Trophoblast cell (in vitro differentiated cells and primary cell): Measurements from ENCODE around the gene U2AF1.
"Not testable (repeated sequence)": the region's sequence is repeated elsewhere in the genome, so short reads cannot be mapped to it uniquely, and the experiment has no call there.

Source experiments
- DNase-seq, 2 donors: peaks; one replicate each; pipeline ENCODE4 v3.0.0-alpha.2; 2016
- H2AFZ ChIP-seq: 2 replicates; pipeline ENCODE4 v1.6.1; 2013; ENCODE audit warnings: low read length, moderate library complexity, mild to moderate bottlenecking; ENCODE audit not compliant: insufficient read depth, poor library complexity
- H2AK5ac ChIP-seq: 2 replicates; pipeline ENCODE4 v1.6.1; 2013; ENCODE audit warnings: mild to moderate bottlenecking, low read length
- H2BK120ac ChIP-seq: 2 replicates; pipeline ENCODE4 v1.6.1; 2013; ENCODE audit warnings: low read length, mild to moderate bottlenecking, moderate library complexity; ENCODE audit not compliant: insufficient read depth, poor library complexity
- H2BK12ac ChIP-seq: 2 replicates; pipeline ENCODE4 v1.6.1; 2013; ENCODE audit warnings: mild to moderate bottlenecking, low read length, moderate library complexity
- H2BK5ac ChIP-seq: 2 replicates; pipeline ENCODE4 v1.6.1; 2013; ENCODE audit warnings: low read length, low read depth, moderate library complexity, mild to moderate bottlenecking; ENCODE audit not compliant: poor library complexity
- H3K14ac ChIP-seq: 2 replicates; pipeline ENCODE4 v1.6.1; 2013; ENCODE audit warnings: mild to moderate bottlenecking, low read length
- H3K18ac ChIP-seq: 2 replicates; pipeline ENCODE4 v1.6.1; 2013; ENCODE audit warnings: mild to moderate bottlenecking, low read length
- H3K23ac ChIP-seq: 2 replicates; pipeline ENCODE4 v1.6.1; 2013; ENCODE audit warnings: low read length
- H3K27ac ChIP-seq: 2 replicates; pipeline ENCODE4 v1.5.1; 2013; ENCODE audit warnings: low read depth, mild to moderate bottlenecking, inconsistent platforms, low read length, moderate library complexity
- H3K27me3 ChIP-seq: 2 replicates; pipeline ENCODE4 v1.6.1; 2013; ENCODE audit warnings: inconsistent platforms, mild to moderate bottlenecking, low read length, moderate library complexity; ENCODE audit not compliant: insufficient read depth
- H3K36me3 ChIP-seq, 2 experiments: 1 replicate in 1 of 2; 2 replicates in 1 of 2; pipeline ENCODE4 v1.6.1; 2013; ENCODE audit warnings: low read length in 2 of 2, mild to moderate bottlenecking in 2 of 2, moderate library complexity in 1 of 2; ENCODE audit not compliant: insufficient read depth in 2 of 2, control insufficient read depth in 1 of 2
- H3K4ac ChIP-seq: 2 replicates; pipeline ENCODE4 v1.6.1; 2013; ENCODE audit warnings: low read depth, mild to moderate bottlenecking, low read length, moderate library complexity
- H3K4me1 ChIP-seq, 2 experiments: 1 replicate in 1 of 2; 2 replicates in 1 of 2; pipeline ENCODE4 v1.6.1; 2013; ENCODE audit warnings: low read length in 2 of 2, mild to moderate bottlenecking in 2 of 2, moderate library complexity in 1 of 2; ENCODE audit not compliant: insufficient read depth in 2 of 2, control insufficient read depth in 1 of 2
- H3K4me2 ChIP-seq: 2 replicates; pipeline ENCODE4 v1.6.1; 2013; ENCODE audit warnings: inconsistent platforms, mild to moderate bottlenecking, low read length, moderate library complexity
- H3K4me3 ChIP-seq: 2 replicates; pipeline ENCODE4 v1.5.1; 2013; ENCODE audit warnings: mild to moderate bottlenecking, low read depth, low read length, inconsistent platforms
- H3K79me1 ChIP-seq: one replicate; pipeline ENCODE4 v1.6.1; 2013; ENCODE audit warnings: low read length
- H3K79me2 ChIP-seq: 2 replicates; pipeline ENCODE4 v1.6.1; 2013; ENCODE audit warnings: low read length, mild to moderate bottlenecking; ENCODE audit not compliant: control insufficient read depth, insufficient read depth, poor library complexity
- H3K9ac ChIP-seq: 2 replicates; pipeline ENCODE4 v1.6.1; 2013; ENCODE audit warnings: mild to moderate bottlenecking, low read length
- H3K9me3 ChIP-seq: 2 replicates; pipeline ENCODE4 v1.6.1; 2013; ENCODE audit warnings: low read depth, mild to moderate bottlenecking, control low read depth, inconsistent platforms, low read length; ENCODE audit not compliant: insufficient read depth
- H4K12ac ChIP-seq: 2 replicates; pipeline ENCODE4 v1.6.1; 2013; ENCODE audit warnings: low read depth, mild to moderate bottlenecking, low read length, moderate library complexity
- H4K8ac ChIP-seq: 2 replicates; pipeline ENCODE4 v1.6.1; 2013; ENCODE audit warnings: low read depth, mild to moderate bottlenecking, low read length, moderate library complexity
- H4K91ac ChIP-seq: one replicate; pipeline ENCODE4 v1.6.1; 2013; ENCODE audit warnings: low read depth, mild to moderate bottlenecking, low read length, moderate library complexity
- WGBS: extraction: QIAGEN DNeasy Blood & Tissue Kit; methylation state at CpG from one replicate; pipeline ENCODE4 v1.1.7; 2013; ENCODE audit warnings: missing lambda C conversion rate; ENCODE audit not compliant: insufficient read length, insufficient coverage; ENCODE audit errors: extremely low coverage; 5-methylcytosine and 5-hydroxymethylcytosine counted together

Gene U2AF1

DNA sequence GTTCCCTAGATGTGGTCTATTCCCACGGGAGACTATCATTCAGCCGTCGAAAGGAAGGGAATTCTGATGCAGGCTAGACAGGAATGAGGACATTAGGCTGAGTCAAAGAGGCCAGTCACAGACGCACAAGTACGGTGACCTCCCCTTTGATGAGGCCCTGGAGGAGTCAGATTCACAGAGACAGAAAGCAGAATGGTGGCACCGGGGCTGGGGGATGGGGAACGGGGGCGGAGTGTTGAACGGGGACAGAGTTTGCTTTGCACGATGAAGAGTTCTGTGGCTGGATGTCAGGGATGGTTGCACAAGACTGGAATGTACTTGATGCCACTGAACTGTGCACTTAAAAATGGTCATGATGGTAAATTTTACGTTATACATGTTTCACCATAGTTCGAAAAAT lies 39.3 kb upstream of the U2AF1 start:
- WGBS = no CpG with 5 or more reads among the region's 12 CpGs
- not testable (repeated sequence) for H3K27me3 ChIP-seq, H3K36me3 ChIP-seq, H3K14ac ChIP-seq, H3K27ac ChIP-seq, H2BK5ac ChIP-seq, H4K12ac ChIP-seq, H2AFZ ChIP-seq, H4K8ac ChIP-seq, H3K9ac ChIP-seq, H3K4me3 ChIP-seq, H2BK12ac ChIP-seq, H3K23ac ChIP-seq, H3K79me1 ChIP-seq, H2AK5ac ChIP-seq, H3K4me2 ChIP-seq, DNase-seq, H2BK120ac ChIP-seq, H4K91ac ChIP-seq, H3K18ac ChIP-seq, H3K4ac ChIP-seq, H3K79me2 ChIP-seq, H3K9me3 ChIP-seq, H3K4me1 ChIP-seq

DNA sequence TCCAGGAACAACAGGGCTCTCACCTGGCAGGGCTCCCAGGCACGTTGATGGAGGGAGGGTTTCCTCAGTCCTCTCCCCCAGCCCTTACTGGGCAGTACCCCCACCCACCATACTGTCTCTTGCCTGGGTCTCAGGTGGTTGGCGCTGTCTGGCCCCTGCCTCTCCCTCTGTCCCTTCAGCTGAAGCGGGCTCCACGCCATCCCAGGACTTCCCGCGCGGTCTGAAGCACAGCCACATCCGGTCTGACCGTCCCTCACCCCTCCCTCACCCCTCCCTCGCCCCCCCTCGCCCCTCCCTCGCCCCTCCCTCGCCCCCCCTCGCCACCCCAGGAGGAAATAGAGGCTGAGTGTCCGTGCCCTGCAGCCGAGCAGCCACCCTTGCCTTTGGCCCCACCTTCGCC lies 34.0 kb upstream of the U2AF1 start:
- H3K79me1 ChIP-seq, H4K12ac ChIP-seq, H3K36me3 ChIP-seq, H3K14ac ChIP-seq, H3K23ac ChIP-seq, H3K4ac ChIP-seq, H2BK120ac ChIP-seq, H3K9ac ChIP-seq, H3K4me2 ChIP-seq, H3K27ac ChIP-seq, H3K4me1 ChIP-seq, H2BK12ac ChIP-seq, H3K4me3 ChIP-seq, H2AK5ac ChIP-seq, H3K27me3 ChIP-seq, H3K9me3 ChIP-seq, H3K18ac ChIP-seq, H2AFZ ChIP-seq, H4K91ac ChIP-seq, H4K8ac ChIP-seq, H3K79me2 ChIP-seq, H2BK5ac ChIP-seq, DNase-seq: not testable (repeated sequence)
- no CpG with 5 or more reads among the region's 17 CpGs for WGBS

DNA sequence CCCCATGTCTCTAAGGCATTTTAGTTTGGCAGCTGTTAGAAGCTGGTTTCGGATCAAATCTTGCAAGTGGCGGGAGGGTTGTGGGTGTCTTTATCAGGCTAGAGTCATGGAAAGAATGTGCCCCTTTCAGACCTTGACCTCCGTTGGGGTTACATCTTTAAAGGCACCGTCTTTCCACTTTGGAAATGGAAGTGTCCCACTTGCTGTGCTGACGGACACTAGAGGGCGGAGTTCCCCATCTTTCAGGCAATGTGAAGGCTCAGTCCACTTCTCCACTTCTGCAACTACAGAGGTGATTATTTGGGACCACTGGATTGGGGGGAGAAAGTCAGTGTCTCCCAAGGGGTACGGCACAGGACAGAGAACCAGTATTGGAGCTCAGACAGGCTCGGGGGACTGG lies 31.6 kb upstream of the U2AF1 start:
- H2AFZ ChIP-seq, H4K91ac ChIP-seq, H3K4ac ChIP-seq, H3K79me2 ChIP-seq, H2BK5ac ChIP-seq, H2AK5ac ChIP-seq, H3K4me2 ChIP-seq, H3K36me3 ChIP-seq, H4K8ac ChIP-seq, H3K9ac ChIP-seq, H3K9me3 ChIP-seq, H2BK120ac ChIP-seq, H4K12ac ChIP-seq, H3K27me3 ChIP-seq, H2BK12ac ChIP-seq, H3K4me3 ChIP-seq, DNase-seq, H3K18ac ChIP-seq, H3K79me1 ChIP-seq, H3K4me1 ChIP-seq, H3K27ac ChIP-seq, H3K14ac ChIP-seq, H3K23ac ChIP-seq: not testable (repeated sequence)
- WGBS = no CpG with 5 or more reads among the region's 8 CpGs

DNA sequence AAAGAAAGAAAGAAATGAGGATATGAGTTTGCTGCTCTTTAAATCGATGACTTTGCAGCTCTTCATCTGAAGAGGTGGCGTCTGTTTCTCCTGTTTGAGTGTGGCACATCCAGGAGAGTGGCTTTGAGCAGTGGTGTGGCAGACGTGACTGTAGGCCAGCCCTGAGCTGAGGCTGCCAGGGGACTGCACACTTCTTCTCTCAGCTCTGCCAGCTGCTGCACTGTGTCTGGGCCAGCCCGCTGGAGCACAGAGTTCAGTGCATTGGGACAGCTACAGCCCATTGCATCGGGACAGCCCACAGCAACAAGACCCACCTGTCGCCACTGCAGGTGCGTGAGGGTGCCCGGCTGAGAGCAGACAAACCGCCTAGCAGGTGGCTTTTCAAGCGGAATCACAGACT lies 27.1 kb upstream of the U2AF1 start:
- not testable (repeated sequence) for H4K8ac ChIP-seq, H3K23ac ChIP-seq, H3K14ac ChIP-seq, H4K91ac ChIP-seq, H3K4me1 ChIP-seq, H3K27ac ChIP-seq, H3K79me1 ChIP-seq, H2BK12ac ChIP-seq, H2AFZ ChIP-seq, H3K9me3 ChIP-seq, H3K4ac ChIP-seq, H2BK5ac ChIP-seq, H3K18ac ChIP-seq, H2BK120ac ChIP-seq, H3K9ac ChIP-seq, H3K36me3 ChIP-seq, DNase-seq, H3K79me2 ChIP-seq, H2AK5ac ChIP-seq, H3K4me2 ChIP-seq, H4K12ac ChIP-seq, H3K27me3 ChIP-seq, H3K4me3 ChIP-seq
- no CpG with 5 or more reads among the region's 10 CpGs for WGBS
